NCI-H1092 (cell line): ENCODE results near the gene CMC2.

Experiments
- DNase-seq: peaks from one replicate; lab custom pipeline; 2025; lab: John Stamatoyannopoulos, UW

CMC2 gene

DNA sequence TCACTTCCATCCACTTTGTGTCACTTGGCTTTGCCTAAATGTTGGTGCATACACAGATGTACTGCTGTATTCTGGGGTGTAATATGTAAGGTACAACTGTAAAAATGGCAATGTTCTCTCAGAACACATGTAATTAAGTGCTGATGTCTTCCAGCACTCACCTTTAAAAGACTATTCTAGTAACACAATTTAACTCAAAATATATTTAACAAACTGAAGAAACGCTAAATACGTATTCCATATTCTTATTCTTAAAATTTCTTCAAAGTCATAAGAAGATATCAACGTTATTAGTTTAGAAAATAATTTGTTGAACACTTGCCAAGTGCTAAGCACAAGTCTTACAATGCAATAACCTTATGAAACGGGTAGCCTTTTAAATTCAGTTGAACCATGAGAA lies 3.6 kb downstream of the CMC2 start:
- no peak for DNase-seq

DNA sequence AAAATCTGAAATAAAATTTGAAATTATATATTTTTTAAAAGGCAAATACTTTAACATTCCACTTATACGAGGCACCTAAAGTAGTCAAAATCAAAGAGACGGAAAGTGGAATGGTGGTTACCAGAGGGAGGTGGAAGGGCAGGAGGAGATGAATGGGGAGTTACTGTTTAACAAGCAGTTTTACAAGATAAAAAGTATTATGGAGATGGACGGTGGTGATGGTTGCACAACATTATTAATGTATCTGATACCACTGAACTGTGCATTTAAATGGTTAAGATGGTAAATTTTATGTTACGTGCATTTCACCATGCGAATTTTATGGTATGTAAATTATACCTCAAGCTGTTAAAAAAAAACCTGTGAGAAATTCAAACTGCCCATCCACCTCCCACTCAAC lies 5.4 kb downstream of the CMC2 start:
- no peak for DNase-seq

DNA sequence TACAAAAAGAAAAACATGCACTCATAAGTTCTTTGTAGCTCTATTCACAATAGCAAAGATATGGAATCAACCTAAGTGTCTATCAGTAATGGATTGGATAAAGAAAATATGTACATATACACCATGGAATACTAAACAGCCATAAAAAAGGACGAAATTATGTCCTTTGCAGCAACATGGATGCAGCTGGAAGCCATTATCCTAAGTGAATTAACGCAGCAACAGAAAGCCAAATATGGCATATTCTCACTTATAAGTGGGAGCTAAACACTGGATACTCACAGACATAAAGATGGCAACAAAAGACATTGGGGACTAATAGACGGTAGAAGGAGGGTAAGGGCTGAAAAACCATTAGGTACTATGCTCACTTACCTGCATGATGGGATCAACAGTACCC lies 5.8 kb downstream of the CMC2 start:
- no peak for DNase-seq

DNA sequence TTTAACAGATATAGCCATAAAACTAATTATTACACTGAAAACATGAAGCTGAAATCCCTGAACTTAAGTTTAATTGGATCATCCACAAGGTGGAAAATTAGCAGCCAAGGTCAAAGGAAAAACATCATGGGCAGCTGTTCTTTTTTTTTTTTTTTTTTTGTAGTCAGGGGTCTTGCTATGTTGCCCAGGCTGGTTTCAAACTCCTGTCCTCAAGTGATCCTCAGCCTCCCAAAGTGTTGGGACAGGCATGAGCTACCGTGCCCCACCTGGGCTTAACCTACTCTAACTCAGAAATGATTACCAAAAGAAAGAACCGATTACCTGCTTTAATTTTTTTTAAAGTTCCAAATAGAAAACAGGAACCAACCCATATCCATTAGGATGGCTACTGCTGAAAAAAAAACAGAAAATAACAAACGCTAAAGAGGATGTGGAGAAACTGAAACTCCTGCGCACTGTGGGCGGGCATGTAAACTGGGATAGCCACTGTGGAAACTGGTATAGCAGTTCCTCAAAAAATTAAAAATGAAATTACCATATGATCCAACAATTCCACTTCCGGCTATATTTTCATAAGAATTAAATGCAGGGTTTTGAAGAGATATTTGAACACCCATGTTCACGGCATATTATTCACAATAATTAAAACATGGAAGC lies 8.6 kb downstream of the CMC2 start:
- DNase-seq = no peak

DNA sequence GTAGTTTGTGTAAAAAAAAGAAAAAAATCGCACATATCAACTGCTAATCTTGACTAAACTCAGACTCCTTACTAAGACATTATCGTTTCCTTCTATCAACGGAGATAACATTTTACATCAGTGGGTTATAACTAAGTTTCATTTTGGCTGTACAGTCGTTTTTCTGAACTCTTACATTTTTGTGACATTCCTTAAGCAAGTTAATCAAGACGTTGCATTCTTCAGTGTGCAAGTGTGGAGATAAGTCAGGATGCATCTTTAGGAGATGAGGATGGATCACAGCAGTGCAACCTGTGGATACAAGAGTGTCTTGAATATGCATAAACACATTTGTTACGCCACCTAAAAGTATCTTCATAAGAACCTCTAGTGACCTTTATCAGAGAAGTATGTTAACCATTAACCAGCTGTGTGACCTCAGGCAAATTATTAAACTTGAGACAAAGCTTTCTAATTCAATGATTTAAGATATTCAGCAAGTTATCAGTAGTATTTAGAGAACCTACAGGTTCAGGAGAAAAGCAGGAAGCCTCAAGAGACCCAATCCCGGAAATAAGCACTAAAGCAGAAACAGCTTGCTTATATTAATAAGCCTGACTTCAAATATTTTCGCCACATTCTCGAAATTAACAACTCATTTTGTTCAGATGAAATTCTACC lies 9.4 kb downstream of the CMC2 start:
- DNase-seq = no peak

DNA sequence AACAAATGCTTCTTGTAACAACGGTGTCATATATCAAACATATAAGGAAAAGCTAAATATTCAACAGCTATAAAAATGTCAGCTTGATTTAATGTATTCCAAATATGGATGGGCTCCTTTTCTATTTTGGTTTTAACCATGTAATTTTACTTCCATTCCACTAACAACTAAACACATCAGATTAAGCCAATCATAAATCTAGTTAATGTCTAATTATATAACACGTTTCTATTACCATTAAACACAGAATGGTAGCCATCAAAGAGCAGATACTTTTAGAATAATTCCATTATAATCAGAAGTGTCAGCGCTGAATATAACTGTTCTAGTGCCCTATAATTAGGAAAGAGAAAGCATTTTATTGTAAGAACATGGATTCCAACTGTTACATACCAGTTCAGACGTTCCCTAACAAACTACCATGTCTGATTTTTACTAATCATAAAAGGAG lies 10.0 kb downstream of the CMC2 start:
- DNase-seq = no peak

DNA sequence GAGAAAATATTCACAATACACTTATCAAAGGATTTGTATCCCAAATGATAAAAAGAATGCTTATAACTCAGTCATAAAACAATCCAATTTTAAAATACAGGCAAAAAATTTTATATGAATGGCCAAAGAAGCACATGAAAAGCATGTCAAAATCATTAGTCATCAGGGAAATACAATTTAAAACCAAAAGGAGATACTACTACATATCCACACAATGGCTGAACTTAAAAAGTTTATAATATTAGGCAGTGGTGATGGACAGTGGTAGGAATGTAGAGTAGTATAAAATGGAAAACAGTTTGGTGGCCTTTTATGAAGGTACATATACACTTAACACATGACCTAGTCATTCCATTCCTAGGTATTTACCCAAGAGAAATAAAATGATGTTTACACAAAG lies 12.2 kb downstream of the CMC2 start:
- DNase-seq = no peak

DNA sequence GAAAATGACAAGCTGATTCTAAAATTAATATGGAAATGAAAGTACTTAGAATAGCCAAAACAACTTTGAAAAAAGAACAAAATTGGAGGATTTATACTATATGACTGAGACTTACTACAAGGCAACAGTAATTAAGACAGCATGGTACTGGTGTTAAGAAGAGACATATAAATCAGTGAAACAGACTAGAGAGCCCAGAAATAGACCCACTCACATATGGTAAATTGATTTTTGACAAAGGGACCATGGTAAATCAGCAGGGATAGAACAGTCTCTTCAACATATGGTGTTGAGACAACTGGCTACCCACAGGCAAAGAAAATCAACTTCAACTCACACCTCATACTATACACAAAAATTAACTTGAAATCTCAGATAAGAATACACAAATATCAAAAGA lies 12.9 kb downstream of the CMC2 start:
- no peak for DNase-seq

DNA sequence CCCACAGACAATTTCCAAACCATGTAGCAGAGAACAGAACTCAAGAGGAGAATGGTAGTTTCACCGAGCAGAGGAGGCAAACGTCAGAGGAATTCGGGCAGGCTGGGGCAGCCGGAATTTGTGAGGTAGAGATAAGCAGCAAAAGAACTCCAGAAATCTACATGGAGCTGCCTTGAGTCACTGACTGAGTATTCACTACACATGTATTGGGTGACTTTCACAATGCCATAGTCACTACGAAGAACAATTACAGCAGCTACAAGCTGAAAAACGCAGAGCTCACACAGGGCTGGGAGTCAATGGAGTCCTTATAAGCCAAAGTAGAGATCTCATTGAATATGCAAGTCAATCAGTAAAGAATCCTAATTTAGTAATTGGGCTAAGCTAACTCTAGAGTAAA lies 13.4 kb downstream of the CMC2 start:
- DNase-seq = no peak

DNA sequence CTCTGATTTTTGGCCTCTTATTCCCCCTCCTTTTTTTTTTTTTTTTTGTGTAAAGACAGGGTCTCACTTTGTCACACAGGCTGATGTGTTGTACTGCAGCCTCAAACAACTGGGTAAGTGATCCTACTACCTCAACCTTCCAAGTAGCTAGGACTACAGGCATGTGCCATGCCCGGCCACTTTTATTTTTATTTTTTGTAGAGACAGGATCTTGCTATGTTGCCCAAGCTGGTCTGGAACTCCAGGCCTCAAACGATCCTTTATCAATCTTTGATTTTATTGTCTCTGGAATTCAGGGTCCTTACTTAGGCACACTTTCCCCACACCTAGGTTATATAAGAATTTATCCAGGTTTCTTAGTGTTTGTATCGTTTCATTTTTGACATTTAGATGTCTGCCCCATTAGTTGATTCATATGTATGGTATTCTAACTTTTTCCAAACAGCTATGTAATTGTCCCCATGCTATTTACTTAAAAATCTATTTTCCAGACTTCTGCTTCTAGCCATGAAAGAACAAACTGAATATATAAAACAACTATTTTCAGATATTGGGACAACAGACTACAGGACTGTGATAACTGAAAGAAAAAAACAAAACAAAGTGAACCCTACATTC lies 13.9 kb downstream of the CMC2 start:
- DNase-seq = no peak

DNA sequence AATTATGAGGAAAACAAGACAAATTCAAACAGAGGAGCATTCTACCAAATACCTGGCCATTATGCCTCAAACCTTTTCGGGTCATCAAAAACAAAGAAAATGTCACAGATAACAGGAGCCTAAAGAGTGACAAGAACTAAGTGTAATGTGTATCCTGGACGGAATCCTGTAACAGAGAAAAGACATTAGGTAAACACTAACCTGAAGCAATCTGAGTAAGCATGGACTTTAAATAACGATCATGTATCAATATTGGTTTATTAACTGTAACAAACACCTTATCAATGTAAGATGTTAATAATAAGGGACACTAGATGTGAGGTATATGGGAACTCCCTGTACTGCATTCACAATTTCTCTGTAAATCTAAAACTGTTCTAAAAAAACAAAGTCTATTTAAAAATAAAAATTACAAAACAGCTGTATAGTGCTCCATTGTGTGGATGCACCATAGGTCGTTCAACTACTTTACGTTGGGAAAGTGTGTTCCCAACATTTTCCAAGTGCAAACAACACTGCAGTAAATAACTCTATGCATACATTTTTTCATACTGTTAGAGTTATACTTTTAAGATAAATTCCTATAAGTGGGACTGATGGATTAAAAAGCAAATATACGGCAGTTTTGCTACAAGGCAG lies 14.8 kb downstream of the CMC2 start:
- no peak for DNase-seq

DNA sequence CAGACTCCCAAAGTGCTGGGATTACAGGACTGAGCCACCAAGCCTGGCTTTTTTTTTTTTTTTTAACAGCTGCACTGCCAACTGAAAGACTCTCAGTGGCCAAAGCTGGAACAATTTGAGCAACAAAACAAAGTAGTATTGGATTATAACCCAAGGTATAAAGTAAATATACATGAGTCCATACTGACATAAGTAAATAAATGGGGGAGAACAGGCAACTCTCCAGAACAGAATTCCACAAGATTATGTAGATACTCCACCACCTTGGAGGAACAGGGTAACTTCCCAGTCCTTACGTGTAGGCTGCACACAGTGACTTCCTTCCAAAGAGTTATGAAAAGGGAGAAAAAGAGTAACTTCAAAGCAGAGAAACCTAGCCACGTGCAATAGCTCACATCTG lies 15.7 kb downstream of the CMC2 start:
- DNase-seq = no peak

DNA sequence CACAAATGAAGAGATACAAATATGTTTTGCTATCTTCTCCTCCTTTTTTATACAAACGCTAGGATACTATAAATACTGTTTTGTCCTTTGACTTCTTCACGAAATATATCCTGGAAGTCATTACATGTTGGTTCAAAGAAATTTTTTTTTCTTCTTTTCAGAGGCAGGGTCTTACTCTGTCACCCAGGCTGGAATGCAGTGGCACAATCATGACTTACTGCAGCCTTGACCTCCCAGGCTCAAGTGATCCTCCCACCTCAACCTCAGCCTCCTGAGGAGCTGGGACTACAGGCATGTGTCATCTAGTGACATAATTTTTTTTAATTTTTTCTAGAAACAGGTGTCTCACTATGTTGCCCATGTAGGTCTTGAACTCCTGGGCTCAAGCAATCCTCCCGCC lies 16.1 kb downstream of the CMC2 start:
- DNase-seq = no peak

DNA sequence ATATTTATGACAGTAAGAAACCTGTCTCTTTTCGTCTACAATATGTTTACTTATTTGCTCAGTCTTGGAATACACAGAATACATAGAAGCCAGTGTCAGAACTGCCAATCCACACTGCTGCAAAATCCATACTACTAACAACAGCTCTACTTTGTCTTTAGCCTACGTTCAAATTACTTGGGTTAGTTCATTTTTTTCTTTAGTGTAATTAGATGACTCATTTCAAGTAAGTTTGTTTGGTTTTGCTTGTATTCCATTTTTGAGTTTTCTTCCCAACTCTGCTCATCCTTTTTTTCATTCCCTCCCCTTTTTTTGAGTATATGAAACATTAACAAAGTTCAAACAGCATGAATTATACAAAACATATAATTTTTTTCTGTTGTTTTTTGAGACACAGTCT lies 16.9 kb downstream of the CMC2 start:
- no peak for DNase-seq

DNA sequence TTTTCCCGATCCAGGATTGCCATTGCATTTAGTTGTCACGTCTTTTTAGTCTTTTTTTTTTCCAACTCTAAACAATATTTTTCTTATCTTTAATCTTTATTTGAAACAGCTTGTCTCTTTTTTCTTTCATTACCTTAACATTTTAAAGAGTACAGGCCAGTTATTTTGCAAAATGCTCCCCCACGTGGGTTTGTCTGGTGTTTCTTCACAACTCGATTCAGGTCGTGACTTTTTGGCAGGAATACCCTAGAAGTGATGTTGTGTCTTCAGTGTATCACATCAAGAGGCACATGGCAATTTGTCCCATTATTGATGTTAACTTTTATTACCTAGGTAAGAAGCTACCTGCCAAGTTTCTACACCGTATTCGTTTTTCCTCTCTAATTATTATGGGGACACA lies 17.9 kb downstream of the CMC2 start:
- no peak for DNase-seq

DNA sequence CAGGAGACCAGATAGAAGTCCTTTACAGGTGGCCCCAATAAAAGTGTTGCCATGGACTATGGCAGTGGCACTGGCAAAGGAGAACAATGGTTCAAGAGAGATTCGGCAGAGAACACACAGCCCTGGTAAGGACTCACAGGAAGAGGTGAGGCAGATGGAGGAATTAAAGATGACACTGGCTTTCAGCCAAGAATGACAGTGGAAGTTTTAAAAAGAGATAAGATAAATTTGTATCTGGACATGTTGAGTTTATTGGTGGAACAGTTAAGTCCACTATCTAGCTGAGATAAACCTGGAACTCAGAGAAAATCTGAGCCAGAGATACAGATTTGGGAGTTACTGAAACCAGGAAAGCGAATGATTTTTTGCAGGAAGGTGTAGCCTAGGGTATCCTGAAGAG lies 20.1 kb downstream of the CMC2 start:
- DNase-seq = no peak

DNA sequence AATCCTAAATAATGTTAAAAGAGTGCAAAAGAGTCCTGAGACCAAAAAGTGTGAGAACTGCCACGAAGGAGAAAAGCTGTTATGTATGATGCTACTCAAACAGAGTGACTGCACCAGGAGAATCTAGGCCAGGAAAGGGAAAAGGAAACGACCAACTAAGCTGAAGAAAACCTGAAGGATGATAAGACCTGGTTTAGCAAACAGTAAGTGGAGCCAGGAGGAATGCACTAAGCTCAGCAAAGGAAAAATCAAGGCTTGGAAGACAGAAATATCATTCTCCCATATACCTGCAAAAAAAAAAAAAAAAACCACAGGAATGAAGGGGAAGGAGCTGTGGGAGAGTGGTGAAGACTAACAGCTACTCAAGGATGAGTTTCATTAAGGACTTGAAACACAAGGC lies 21.1 kb downstream of the CMC2 start:
- no peak for DNase-seq

DNA sequence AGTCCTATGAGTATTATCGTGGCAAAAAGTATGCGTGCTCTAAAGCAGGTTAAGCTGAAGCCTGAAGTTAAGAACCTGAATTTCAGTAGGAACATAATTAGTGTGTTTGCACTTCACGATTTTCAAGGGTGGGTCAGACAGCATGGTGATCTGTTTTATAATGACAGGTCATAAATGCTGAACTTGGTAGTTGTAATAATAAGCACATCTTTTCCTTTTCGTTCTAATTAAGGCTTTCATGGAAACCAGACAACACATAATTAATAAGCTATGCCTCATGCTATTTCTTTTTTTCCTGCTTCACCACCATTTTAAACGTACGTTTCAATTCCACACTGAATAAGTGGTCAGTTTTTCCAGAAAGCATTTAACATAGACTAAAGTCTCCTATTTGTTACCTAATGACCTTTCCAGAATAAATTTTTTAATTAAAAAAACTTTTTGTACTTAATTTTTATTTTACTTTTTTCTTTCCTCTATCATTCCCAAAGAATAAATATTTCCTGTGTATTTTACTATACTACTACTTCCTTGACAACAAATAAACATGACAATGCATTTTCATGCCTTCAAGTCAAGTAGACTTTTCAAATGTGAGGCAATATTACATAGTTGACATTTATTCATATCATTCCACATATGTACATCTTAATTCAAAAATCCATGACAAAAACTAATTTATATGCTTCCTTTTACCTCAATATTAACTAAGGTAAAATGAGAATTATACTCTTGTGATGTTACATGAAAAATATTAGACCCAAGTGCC lies 22.4 kb downstream of the CMC2 start:
- no peak for DNase-seq

DNA sequence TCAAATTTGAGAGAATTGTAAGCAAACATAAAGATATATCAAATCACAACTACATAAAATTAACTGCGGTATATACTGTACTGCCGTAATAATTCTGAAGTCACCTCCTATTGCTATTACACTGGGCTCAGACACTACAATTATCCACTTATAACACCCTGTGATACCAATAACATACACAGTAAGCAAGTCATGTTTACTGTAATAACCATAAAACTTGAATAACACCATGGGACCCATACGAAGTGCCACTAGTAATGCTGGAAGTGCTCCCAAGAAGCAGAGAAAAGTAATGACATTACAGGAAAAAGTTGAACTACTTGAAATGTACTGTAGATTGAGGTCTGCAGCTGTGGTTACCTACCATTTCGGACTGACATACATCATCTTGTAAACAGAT lies 24.0 kb downstream of the CMC2 start:
- no peak for DNase-seq

DNA sequence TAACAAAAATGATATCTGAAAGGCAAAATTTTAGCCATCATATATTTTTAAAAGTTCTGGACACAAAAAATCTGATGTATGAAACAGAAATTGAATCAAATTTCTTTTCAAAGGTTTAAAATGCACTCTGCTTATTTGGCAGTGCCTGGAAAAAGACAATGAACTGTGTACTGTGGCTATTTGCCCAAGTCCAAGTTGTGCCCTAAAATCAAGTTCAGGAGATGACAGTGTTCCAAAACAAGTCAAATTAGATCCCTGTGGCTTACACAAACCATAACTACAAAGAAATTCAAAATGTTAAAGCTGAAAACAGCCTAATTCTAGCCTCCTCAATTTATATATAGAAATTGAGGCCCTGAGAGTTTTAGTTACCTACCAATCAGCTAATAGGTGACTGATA lies 25.6 kb downstream of the CMC2 start:
- DNase-seq = no peak

DNA sequence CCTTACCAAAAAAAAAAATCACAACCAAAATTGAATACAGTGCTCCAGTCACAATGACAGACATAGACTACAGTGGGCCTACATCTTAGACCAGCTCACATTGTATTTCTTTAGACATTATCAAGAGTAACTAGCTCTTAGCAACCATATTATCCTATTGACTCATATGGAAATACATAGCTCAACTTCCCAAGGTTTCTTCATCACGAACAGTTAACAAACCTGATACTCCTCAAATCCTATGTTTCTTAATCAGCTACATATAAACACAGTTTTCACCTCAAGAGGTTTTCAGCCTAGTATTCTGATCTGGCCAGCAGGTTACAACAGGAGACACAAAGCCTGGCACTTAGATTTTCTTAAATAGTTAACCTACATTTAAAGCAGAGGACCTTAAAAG lies 29.7 kb downstream of the CMC2 start:
- no peak for DNase-seq

DNA sequence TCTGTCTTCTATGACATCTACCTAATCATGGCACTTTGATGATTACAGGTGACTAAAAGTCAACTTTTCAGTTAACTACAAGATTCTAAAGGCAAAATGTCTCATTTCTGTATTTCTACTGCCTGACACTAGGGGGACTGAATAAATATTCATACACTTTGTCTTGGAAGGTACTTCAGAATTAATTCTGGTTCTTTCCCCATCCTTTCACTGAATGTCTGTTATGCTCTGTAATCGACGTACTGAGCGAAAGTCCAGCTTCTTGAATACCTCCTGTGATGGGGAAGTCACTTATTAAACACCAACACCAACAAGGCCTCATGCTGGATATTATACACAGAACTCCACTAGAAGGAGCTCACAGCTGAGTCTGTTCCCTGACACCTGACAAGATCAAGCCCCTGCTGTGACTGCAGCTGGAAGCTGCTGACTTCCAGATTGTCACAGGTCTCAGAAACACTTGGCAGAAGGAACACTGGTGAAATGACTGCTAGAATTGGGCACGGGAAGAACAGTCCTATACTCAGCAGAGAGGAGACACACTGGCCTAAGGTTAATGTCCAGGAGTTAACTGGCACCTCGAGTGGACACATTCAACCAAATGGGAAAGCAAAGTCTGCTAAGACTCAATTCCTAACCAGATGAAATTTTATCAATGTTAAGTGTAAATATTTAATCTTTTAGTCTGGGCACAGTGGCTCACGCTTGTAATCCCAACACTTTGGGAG lies 31.9 kb downstream of the CMC2 start:
- DNase-seq = no peak
